Stimulated activated CD4-positive, alpha-beta T cell treated with anti-CD3 and anti-CD28 coated beads, TNF-alpha, amount 100 ng/mL, for 24 hours (primary cell): ENCODE data around the gene PARD3B.

Experiments
- DNase-seq, 3 experiments: peaks; one replicate each; pipeline ENCODE4 v3.0.0-alpha.2; 2020; ENCODE audit warnings: low read depth in 3 of 3

Gene PARD3B

GRCh38 chr2:205010196-205010595 lies 464.9 kb downstream of the PARD3B start:
- DNase-seq: no peak

- DNase-seq: no peak
These were observed 465.8 kb downstream of the PARD3B start for GRCh38 chr2:205011031-205011430.

- no peak for DNase-seq
These were observed 467.7 kb downstream of the PARD3B start for GRCh38 chr2:205012961-205013360.

GRCh38 chr2:205013586-205013985 lies 468.3 kb downstream of the PARD3B start:
- no peak for DNase-seq

GRCh38 chr2:205014201-205014600 lies 468.9 kb downstream of the PARD3B start:
- DNase-seq: no peak

- DNase-seq: no peak
These were observed 472.1 kb downstream of the PARD3B start for GRCh38 chr2:205017381-205017780.

- DNase-seq: no peak
These were observed 472.6 kb downstream of the PARD3B start for GRCh38 chr2:205017912-205018311.

- DNase-seq: no peak
These were observed 475.4 kb downstream of the PARD3B start for GRCh38 chr2:205020673-205021072.

GRCh38 chr2:205022841-205023240 lies 477.6 kb downstream of the PARD3B start:
- no peak for DNase-seq

GRCh38 chr2:205024822-205025518 lies 479.7 kb downstream of the PARD3B start:
- DNase-seq: peak in 2 of 3 experiments; percentile 23 to 30

GRCh38 chr2:205025580-205026240 lies 480.4 kb downstream of the PARD3B start:
- no peak for DNase-seq

GRCh38 chr2:205030695-205031094 lies 485.4 kb downstream of the PARD3B start:
- no peak for DNase-seq

- no peak for DNase-seq
These were observed 486.8 kb downstream of the PARD3B start for GRCh38 chr2:205032093-205032551.

GRCh38 chr2:205033431-205033830 lies 488.2 kb downstream of the PARD3B start:
- DNase-seq: no peak

GRCh38 chr2:205034034-205034433 lies 488.8 kb downstream of the PARD3B start:
- DNase-seq: no peak

GRCh38 chr2:205040323-205040722 lies 495.0 kb downstream of the PARD3B start:
- DNase-seq: no peak

- no peak for DNase-seq
These were observed 496.3 kb downstream of the PARD3B start for GRCh38 chr2:205041472-205042130.

GRCh38 chr2:205043285-205043684 lies 498.0 kb downstream of the PARD3B start:
- no peak for DNase-seq

GRCh38 chr2:205045706-205046105 lies 500.4 kb downstream of the PARD3B start:
- DNase-seq: no peak

GRCh38 chr2:205047273-205047839 lies 502.1 kb downstream of the PARD3B start:
- DNase-seq: no peak

- no peak for DNase-seq
These were observed 506.1 kb downstream of the PARD3B start for GRCh38 chr2:205051417-205051816.

- DNase-seq: no peak
These were observed 507.5 kb downstream of the PARD3B start for GRCh38 chr2:205052781-205053180.
